Stimulated activated CD4-positive, alpha-beta T cell treated with anti-CD3 and anti-CD28 coated beads, Interleukin-12 subunit alpha, Interleukin-12 subunit beta, amount 100 ng/mL, for 24 hours (primary cell): ENCODE data around the gene PTGER1.

ENCODE experiments used
- DNase-seq, 2 experiments: peaks; one replicate each; pipeline ENCODE4 v3.0.0-alpha.2; 2020; ENCODE audit warnings: low read depth in 2 of 2

PTGER1 gene

DNA sequence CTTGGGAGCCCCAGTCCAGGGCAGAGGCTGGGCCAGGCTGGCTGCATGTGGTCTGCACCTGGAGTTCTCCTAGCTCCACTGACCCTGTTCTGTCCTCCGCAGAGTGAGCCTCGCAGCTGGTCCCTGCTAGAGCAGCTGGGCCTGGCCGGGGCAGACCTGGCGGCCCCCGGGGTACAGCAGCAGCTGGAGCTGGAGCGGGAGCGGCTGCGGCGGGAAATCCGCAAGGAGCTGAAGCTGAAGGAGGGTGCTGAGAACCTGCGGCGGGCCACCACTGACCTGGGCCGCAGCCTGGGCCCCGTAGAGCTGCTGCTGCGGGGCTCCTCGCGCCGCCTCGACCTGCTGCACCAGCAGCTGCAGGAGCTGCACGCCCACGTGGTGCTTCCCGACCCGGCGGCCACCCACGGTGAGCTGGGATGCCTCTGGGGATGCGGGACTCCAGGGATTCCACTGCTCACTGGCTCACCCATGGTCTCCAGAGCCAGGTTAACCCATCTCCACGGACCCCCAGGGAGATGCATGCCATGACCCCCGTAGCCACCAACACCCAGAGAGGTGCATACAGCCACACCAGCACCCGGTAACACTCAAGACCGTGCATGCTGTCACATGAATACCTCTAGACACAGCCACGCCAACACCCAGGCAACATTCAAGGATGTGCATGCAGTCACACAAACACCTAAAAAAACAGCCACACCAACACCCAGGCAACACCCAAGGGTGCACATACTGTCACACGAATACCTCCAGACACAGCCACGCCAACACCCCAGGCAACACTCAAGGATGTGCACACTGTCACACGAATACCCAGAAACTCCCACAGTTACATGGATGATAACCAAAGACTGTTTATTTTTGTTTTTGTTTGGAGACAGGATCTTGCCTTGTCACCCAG, 33.9 kb downstream of the PTGER1 start:
- no peak for DNase-seq

DNA sequence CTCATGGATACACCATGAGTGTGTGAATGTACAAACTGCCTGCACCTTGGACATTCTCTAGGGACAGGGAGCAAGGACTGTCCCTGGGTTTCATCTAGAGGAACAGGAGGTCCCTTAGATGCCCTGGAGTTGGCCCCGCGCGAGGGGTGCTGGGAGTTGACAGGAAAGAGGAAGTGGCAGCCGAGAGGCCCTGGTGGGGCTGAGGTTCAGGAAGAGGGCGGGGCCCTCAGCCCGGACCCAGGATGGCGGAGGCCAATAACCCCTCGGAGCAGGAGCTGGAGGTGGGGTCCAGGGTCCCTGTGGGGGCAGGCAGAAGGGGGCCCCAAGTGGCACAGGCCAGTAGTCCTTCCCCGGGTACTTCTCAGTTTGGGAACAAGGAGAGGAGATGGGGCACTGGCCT, 35.1 kb downstream of the PTGER1 start:
- peak; percentile 59 to 74 for DNase-seq

DNA sequence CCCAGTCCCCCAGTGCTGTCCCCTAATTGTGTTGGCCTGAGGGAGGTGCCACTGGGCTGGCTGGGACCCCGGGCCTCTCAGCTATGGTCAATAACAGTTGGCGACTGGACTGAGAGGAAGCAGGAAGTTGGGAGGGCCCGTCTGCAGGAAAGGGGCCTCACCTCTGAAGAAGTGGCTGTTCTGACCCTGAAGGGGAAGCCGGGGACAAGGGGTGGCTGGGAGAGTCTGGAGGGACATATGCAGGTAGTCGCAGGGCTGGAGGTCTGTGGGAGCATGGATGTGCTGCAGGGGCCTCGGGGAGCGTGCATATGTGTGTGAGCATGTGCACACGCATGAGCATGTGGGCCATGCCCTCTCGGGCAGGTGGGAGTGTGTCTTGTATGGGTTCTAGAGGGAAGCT, 36.1 kb downstream of the PTGER1 start:
- no peak for DNase-seq

DNA sequence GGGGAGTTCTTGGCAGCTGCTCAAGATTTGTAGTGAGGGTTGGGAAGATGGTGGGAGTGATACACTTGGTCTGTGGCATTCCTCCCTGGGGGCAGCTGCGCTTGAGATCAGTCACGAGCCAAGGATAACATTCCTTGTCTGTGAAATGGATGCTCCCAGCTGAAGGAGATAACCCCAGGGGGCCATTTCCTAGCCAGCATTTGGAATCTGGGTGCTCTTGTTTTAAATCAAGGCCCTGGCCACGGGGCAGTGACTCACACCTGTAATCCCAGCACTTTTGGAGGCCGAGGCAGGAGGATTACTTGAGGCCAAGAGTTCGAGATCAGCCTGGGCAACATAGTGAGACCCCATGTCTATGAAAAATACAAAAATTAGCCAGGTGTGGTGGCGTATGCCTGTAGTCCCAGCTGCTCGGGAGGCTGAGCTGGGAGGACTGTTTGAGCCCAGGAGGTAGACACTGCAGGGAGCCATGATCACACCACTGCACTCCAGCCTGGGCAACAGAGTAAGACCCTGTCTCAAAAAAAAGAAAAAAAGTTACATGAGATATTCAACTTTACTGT, 37.5 kb downstream of the PTGER1 start:
- no peak for DNase-seq

DNA sequence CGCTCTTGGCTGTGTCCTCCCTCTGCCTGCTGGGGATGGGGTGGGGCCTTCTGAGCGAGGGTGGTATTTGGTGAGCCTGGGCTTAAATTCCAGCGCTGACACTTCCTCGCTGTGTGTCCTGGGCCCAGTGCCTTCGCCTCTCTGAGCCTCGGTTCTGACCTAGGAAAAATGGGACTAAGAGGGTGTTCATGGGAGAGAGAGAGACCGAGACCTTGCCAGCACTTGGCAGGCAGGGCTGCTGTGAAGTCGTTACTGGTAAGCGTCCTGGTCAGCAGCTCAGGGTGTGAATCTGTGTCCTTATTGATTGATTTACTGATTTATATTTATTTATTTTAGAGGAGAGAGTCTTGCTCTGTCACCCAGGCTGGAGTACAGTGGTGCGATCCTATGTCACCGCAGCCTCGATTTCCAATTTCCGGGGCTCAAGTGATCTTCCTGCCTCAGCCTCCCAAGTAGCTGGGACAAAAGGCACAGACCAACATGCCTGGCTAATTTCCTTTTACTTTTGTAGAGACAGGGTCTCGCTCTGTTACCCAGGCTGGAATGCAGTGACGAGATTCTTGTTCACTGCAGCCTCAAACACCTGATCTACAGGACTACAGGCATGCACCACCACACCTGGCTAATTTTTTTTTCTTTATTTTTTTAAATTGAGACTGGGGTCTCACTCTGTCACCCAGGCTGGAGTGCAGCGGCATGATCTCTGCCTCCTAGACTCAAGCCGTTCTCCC, 39.7 kb downstream of the PTGER1 start:
- DNase-seq, result no peak

DNA sequence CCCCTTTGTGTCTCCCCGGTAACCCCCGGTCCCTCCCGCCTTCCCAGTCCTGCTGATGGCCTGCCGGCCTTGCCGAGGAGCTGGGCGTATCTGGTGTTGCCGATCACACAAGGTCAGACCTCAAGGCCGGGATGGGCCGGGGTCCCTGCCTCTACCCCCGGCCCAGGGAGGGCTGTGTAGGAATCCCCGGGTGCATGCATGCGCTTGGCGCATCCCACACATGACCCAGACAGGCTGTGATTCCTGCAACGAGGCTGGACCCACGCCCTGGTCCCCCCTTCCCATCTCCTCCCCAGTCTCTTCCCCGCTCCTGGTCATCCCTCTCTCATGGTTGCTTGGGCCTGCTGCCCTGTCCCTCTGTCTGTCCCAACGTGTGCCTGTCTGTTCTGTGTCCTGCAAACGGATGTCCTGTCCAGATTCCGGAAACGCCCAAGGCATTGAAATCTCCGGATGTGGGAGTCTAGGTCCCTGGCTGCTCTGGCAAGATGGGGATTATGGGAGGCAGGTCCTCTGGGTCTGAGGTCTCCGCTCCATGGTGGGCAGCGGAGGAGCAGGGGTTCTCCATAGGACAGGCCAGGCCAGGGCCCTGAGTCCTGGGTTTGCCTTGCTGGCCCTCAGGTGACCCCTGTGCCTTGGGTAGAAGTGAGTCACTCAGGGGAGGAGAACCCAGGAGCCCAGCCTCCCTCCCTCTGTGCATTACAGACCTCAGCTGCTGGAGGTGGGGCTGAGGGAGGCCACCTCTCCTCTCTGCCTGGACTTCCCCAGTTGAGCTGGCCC, 40.4 kb downstream of the PTGER1 start:
- no peak for DNase-seq

DNA sequence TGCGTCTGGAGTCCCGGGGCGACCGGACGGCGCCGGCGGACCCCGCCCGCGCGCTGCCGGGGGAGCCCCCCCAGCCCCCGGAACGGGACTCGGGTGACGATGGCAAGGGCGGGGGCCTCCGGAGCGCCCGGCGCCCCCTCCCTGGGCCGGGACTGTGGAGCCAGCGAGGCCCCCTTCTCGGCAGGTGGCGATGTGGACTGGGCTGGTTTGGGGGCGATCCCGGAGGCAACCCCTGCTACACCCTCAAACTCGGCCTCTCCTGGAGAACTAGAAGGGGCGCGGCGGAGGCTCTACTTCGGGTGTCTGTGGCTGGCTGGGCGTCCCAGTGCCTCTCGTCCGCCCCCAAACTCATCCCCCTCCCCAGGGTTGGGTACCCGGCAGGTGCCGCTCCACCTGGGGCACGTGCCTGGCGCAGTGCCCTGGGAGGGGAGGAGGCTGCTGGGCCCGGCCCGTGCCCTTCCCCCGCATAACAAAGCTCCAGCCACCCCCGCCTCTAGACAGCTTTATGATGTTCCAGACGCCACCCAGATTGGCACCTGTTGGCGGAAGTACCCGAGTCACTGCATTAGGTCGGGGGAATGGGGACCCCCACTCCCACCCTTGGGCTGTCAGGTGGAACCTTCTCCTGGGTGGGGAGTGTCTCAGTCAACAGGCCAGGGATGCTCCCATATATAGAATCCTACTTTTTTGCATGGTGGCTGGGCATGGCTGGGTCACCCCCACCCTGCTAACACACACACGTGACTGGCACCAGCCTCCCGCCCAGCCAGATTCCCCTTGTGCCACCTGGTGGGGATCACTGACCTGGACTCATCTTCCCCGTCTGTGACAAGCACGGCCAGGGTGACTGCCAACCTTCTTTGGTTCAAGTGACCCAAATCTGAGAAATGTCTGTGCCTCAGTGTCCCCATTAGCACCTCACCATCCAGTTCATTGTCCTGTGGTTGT, 41.3 kb downstream of the PTGER1 start:
- no peak for DNase-seq

DNA sequence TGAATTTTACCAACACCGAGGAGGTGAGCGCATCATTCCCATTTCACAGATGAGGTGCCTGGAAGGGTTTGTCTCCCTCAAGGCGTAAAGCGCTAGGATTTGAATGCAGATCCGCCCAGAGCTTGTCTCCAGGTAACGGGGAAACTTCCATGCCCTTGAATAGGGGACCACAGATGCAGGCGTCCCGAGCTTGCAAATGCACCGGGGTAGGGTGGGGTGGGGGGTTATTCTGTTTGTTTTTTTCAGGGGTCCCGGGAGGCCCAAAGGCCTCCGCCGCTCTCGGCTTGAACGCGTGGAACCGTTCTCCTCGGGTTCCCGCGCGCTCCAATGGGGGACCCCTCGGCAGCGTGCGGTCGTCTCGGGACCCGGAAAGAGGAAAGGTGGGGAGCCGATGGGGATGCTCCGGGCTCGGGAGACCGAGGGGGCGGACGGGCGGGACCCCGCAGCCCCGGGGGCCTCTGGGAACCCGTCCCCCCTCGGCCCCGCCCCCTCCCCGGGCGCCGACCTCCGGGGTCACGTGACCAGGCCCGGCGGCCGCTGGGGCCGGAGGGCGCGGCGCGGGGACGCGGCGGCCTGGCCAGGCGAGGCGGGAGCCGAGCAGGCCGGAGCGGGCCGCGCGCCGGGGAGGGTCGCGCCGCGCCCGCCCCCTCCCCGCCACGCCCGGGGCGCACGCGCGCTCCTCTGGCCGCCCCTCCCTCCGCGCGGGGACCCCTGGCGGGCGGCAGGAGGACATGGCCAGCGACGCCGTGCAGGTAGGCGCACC, 42.2 kb downstream of the PTGER1 start, which contains the start of gene PKN1:
Gene PKN1, plus strand, starts transcription at position 516 of the 763 bp plus-strand sequence. Its CDS starts 216 bp downstream, at position 732.
- DNase-seq, result peak in 1 of 2 experiments; percentile 55

DNA sequence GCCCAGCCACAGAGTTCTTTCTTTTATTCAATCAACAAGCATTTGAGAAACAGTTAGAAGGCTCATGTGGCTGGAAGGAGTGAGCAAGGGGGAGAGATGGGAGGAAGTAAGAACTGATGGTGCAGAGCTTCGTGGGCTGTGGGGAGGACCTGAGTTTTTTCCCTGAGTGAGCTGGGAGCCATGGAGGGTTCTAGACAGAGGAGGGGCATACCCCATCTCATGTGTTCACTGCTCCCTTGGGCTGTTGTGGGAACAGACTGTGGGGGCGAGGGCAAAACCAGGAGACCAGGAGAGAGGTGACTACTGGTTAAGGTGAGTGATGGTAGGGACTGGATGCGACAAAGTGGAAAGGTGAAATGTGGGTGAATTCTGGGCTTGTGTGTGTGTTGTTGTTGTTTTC, 44.4 kb downstream of the PTGER1 start:
- no peak for DNase-seq

DNA sequence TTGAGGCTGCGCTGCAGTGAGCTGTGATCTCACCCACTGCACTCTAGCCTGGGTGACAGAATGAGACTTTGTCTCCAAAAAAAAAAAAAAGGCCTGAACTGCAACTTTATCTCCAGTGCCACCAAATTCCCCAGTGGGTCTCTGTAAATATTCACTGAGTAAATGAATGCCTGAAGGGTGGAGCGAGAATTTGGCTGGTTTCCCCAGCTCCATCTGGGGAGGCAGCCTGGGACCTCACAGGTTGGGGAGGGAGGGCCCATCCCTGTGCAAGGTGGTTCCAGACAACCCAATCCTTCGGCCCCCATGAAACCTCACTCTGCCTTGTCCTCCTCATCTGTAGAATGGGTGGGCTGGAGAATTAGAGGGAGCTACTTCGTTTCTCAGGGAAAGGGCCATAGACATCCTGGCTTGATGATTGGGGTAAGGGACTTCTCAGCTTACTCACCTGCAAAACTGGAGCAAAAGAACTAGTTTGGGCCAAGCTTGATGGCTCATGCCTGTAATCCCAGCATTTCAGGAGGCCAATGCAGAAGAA, 46.2 kb downstream of the PTGER1 start:
- no peak for DNase-seq

DNA sequence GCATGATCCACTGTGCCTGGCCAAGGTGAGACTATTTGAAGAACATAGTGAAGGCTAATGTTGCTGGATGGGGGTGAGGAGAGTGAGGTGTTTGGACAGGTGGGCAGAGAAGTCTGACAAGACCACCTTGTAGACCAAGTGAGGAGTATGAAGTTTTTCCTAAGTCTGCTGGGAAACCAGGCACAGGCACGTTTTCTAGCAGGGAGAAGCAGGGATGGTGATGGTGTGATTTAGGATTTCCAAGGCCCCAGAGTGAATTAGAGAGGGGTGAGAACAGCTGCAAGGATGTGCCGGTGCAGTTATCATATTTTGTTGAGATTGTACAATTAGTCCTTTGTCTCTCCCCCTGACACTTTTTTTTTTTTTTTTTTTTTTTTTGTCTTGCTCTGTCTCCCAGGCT, 47.7 kb downstream of the PTGER1 start:
- no peak for DNase-seq

DNA sequence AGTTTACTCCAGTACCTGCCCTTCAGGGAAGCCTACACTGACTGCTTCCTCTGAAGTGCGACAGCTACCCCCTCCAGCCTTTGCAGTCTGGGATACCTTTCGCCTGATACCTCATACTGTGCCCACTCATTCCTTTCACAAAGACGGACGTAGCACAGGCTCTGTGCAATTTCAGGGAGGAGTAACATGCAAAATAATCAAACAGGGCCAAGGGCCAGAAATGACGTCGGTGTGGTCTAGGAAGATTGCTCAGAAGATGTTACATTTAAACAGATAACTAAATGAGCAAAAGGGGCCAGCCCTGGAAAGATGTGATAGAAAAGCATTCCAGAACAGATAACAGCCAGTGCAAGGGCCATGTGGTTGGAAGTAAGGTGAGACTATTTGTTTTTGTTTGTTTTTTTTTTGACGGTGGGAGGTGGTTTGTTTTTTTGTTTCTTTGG, 49.4 kb downstream of the PTGER1 start:
- DNase-seq, result no peak
